ENCODE data around the gene RAC3. TPM values are rescaled to one million over a fixed set of nuclear protein-coding genes. Genes with fewer than 3 reads are reported as not detected.

The RAC3 gene
- total RNA-seq, 1 experiment from 2014 or later, result 120 TPM

GRCh38 chr17:82004517-82005455 is 26.7 kb upstream of the RAC3 start (continued):
- no peak for TF ChIP-seq REST (IDR thresholded peaks at IDR 0.05; ENCODE audit: low read depth)
- no peak for TF ChIP-seq MAX (IDR thresholded peaks at IDR 0.05)
- no peak for TF ChIP-seq ZBTB33 (IDR thresholded peaks at IDR 0.05; ENCODE audit: extremely low read depth, insufficient replicate concordance, low read length)
- no peak for TF ChIP-seq YY1 (IDR thresholded peaks at IDR 0.05; ENCODE audit: extremely low read depth, insufficient replicate concordance, low read depth, low read length)
- no peak for TF ChIP-seq ZFX (IDR thresholded peaks at IDR 0.05)
